ENCODE data around the gene CFAP206. TPM values are rescaled to one million over a fixed set of nuclear protein-coding genes. Genes with fewer than 3 reads are reported as not detected.
"Not testable (repeated sequence)": the region's sequence is repeated elsewhere in the genome, so short reads cannot be mapped to it uniquely, and the experiment has no call there.

CFAP206 gene
- total RNA-seq, 2 donors from 2014 or later, result 0.48 TPM; not detected in 1

DNA sequence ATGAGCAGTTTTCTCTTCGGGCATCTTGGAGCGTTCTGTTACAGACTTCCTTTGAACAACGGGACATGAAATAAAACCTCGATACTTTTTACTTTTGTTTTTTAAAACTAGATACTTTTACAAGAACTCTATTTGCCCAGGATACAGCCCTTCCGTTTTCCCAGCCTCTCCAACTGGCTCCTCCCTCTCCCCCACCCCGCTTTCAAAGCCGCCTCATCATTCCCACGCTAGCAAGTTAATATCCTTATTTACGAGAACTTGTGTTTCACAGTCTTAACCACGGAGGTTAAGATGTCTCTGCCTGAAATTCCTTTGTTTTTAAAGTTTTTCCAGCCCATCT lies 241 bp upstream of the CFAP206 start:
- intact Hi-C loops (cut with DNase I), result no loop called here
- no peak for DNase-seq (ENCODE audit: low spot score)

DNA sequence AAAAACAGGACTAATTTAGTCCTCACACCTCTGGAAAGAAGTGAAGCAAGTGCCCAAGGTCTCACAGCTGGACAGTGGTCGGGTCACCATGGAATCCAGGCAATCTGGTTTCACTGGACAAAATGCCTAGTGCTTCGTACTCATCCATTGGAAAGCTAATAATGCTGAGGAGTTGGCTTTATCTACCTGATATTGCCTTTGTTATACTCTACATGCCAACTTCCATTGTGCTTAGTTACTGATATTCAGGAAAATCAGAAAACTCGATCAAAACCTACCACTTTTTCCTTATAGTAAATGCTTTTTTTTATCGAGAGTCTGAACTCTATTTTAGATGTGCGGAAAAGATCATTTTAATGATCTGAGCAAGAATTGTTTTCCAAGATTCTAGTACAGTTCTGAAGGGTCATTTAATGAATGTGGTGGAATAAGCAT lies 966 bp downstream of the CFAP206 start:
- DNase-seq (ENCODE audit: low spot score), result no peak
- intact Hi-C loops (cut with DNase I), result no loop called here

DNA sequence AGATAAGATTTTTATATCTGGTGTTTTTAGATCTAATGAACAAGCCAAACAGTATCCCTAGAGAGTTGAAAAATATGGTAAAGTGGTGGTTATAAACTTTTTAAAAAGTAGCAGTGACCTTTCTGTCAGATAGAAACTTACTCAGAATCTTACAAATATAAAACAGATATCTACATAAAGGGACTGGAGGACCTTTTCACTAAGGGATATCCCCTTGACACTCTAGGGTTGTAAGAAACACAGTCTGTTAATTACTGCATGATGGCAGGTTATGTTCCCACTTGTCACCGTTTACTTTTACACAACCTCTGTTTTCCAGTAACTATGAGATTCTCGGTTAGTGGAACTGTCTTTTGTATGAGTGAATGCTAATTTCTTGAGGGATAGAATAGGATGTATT lies 11.5 kb downstream of the CFAP206 start:
- DNase-seq (ENCODE audit: low spot score), result no peak
- intact Hi-C loops (cut with DNase I), result no loop called here

DNA sequence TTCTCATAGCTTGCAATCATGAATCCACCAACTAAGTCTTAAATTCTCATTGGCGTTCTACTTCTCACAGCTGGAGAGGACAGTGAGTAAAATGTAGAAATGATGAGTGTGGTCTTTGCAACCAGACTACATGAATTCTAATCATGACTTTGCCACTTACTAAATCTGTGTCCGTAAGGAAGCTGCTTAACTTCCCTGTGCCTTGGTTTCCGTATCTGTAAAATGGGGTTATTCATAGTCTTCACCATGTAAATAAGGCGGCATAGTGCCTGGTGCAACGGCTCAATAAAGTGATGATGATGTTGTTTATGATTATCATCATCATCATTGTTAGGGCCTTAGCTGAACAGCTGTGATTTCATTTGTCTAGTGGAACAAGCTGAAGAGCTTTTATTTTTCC lies 12.6 kb downstream of the CFAP206 start:
- no peak for DNase-seq (ENCODE audit: low spot score)
- intact Hi-C loops (cut with DNase I), result no loop called here

DNA sequence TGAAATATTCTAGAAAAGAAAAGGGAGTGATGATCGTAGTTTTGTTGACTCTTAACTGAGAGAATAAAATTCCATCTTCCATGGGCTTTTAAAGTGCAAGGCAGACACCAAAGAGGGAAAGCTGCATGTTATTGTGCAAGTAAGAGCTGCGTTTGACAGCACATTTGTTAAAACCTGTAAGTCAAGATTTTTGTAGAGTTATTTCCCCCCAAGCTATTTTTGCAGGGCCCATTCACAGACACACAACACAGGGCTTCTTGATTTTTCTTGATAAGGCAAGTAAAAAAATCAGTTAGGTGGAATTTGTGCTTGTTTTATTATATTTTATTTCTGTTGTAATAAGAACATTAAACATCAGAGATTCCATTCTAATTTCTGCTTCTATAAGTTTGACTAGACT lies 13.8 kb downstream of the CFAP206 start:
- DNase-seq (ENCODE audit: low spot score), result no peak
- intact Hi-C loops (cut with DNase I), result no loop called here

DNA sequence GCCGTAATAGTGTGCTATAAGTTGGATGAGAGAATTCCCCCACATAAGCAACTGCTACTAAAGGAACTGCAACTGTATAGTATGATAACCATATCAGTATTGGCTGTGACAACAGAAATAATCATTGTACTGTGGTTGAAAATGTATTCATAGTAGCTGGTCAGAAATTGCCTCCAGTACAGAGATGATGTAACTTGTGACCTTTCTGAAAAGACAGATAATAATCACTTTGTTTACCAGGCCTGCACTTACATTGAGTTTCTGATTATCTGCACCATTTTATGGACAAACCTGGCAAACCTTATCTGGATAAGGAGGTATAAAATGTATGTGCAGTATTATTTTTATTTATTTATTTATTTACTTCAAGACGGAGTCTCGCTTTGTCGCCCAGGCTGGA lies 19.0 kb downstream of the CFAP206 start:
- no peak for DNase-seq (ENCODE audit: low spot score)
- intact Hi-C loops (cut with DNase I), result no loop called here

DNA sequence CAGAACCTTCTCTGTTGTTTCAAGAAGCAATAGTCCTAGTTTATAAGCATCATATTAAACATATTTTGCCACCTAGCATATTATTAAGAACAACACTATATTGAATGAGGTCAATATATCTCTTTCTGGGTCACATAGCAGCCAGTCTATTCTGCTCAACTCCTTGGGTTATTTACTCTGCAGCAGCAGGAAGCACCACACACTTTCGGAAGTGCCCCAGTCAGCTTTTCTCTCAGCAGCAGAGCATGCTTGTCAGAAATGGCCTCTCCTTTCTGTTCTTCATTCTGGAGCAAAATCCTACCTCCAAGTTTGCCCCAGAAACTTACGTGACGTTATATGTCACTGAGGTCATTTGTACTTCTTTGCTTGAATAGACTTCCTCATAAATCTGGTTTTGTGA lies 22.7 kb downstream of the CFAP206 start:
- intact Hi-C loops (cut with DNase I), result no loop called here
- no peak for DNase-seq (ENCODE audit: low spot score)

DNA sequence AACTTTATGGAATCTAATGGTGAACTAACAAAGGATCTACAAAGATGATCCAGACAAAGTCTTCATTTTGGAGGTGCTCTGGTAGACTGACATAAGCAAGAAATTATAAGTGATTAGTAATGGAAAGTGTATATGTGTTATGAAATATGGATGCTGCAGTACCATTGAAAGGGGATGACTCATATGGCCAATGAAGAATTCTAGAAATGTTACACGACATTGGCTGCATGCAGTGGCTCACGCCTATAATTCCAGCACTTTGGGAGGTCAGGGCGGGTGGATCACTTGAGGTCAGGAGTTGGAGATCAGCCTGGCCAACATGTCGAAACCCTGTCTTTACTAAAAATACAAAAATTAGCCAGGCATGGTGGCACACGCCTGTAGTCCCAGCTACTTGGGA lies 23.5 kb downstream of the CFAP206 start:
- DNase-seq (ENCODE audit: low spot score), result no peak
- intact Hi-C loops (cut with DNase I), result no loop called here

DNA sequence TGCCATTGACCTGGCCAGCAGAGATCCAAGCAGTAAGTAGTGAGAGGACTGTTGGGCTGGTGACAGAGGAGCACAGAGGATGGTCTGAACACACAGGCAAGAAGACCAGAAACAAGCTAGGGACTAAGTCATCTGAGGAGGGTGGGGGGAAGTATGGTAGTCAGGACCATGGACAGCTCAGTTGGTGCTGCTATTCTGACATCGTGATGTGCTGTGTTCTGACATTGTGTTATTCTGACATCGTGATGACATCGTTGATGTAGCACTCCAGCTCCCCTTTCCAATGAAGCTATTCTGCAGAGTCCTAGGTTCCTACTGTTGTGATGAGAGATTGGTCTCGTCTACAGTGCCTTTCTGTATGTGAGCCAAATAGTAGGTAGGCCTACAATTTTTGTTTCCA lies 28.7 kb downstream of the CFAP206 start:
- intact Hi-C loops (cut with DNase I), result no loop called here

DNA sequence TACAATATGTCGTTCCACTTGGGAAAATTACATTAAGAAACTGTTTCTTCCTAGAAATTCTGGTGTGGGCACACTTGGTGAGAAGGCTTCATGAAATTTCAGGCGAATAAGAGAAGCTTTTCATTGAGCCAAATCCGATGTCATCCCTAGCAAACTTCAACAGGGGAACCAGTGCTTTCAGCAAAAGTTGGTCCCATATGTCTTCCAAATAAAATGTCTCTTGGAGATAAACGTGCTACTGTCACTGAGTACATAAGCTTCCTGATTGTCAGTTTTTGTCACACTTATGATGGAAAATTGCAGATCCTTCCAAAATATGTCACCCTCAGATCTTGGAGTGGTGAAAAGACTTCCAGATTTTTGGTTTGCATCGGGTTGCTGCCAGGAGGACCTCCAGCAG lies 33.9 kb downstream of the CFAP206 start:
- intact Hi-C loops (cut with DNase I), result no loop called here
- no peak for DNase-seq (ENCODE audit: low spot score)

More for the DNA sequence above, 28.7 kb downstream of the CFAP206 start:
- no peak for DNase-seq (ENCODE audit: low spot score)

DNA sequence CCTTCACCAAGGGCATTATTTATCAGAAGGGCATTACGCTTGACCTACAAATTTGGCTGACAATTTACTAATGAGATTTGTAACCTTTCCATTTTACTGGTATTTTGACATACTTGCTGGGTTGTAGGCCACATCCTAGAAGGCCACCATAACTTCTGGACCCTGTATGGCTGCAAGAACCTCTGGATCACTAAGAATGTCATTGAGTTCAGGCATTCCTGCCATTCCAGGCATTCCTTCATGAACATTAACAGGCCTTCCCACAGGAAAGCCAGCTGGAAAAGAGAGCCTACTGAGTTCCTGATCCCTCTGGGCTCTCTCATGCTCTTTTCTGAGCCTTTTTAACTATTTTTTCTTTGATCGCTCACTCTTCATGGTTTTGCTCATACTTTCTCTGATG lies 36.6 kb downstream of the CFAP206 start:
- DNase-seq (ENCODE audit: low spot score), result no peak
- intact Hi-C loops (cut with DNase I), result no loop called here

DNA sequence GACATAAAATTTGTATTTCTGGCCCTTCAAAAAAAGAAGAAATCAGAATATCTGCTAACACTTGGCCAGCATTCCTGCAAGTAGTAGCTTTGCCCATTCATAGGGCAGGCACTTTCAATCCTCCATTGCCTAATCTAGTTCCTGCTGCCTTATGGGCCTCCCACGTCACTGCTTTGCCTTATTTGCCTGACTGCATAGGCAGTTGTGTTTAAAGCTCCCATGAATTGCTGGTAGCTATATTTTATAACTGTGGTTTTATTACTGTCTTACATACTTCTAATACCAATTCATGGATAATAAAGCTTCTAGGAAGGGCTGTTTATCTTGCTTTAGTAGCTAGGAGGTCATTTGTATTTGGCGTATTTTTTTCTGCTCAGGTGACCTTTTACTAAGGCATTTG lies 57.3 kb downstream of the CFAP206 start:
- DNase-seq (ENCODE audit: low spot score), result no peak
- intact Hi-C loops (cut with DNase I), result no loop called here

DNA sequence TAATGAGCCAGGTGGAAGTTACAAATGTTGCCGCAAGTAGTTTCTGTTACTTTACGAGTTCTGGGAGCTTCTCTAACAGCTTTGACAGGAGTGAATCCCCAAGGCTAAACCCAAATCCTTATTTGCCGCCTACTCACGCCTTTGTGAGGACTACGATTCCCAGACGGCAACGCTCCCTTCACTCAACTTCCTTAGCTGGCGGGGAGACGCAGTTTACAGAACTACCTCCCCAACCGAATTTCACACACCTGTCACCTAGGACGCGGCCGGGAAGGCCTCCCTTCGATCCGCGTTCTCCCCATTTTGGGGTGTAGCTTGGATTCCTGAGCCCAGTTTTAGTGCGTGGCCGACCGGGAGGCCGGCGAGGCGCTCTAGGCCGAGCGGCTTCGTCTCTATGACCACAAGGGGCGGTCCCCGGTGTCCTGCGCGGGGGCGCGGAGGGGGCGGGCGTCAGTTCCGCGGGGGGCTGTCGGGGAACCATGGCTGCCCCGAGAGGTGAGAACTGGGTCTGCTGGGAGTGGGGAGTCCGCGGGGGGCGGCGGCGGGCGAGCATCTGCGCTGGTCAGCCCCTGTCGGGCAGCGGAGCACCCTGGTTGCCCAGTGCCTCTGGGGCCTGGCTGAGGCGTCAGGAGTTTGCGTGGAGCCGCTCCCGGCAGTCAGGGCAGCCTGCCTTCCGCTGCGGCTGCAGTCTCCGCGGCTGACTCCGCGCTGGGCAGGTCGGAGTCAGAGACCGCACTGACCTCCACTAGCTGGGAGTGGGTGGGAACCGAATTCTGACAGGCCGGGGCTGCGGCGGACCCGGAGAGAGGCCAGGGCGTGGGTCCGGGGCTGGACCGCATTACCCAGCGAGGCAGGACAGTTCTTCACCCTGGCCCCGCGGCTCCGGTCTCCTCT lies 65.0 kb downstream of the CFAP206 start, which contains the start of gene SLC35A1:
Gene SLC35A1, plus strand, starts transcription at position 450 of the 894 bp plus-strand sequence. Its CDS starts 30 bp downstream, at position 480.
- peak; percentile 96 for DNase-seq (ENCODE audit: low spot score)
- intact Hi-C loops (cut with DNase I), result no loop called here

DNA sequence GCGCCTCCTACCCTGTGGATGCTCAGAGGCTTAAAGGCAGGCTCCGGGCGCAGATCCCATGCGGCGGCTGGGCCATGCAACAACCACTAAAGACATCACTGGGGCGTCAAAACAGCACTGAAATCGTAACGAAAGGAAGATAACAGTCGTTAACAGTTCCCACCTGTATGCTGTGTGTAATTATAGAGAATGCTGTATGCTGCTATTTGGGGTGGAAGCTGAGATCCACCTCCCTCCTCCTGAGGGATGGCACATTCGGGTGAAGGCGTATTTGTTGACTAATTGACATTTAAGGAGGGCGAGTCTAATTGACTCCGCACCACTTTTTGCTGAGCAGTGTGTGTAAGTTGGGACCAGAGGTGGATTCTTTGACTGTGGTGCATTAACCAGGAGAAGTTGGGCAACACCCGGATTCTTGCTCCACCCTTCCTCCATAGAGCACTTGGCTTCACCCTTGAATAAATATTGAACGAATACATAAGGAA lies 65.7 kb downstream of the CFAP206 start:
- no peak for DNase-seq (ENCODE audit: low spot score)
- intact Hi-C loops (cut with DNase I), result no loop called here

DNA sequence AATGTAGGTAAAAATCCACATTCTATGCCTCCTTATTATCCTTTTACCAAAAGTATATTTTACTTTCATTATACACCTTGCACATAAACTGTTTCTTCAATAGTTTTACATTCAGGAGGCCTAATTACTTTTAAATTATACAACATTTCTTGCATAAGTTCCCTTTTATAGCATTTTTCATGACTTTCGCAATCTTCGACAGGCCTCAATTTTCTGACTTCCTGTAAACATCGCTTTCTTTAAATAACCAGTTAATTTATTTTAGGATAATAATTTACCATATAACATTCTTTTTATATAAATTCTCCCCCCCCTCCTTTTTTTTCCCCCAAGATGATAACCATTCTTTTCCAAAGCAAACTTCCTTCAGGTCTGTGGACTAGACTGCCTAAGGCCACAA lies 74.2 kb downstream of the CFAP206 start:
- intact Hi-C loops (cut with DNase I), result no loop called here
- DNase-seq (ENCODE audit: low spot score), result no peak

DNA sequence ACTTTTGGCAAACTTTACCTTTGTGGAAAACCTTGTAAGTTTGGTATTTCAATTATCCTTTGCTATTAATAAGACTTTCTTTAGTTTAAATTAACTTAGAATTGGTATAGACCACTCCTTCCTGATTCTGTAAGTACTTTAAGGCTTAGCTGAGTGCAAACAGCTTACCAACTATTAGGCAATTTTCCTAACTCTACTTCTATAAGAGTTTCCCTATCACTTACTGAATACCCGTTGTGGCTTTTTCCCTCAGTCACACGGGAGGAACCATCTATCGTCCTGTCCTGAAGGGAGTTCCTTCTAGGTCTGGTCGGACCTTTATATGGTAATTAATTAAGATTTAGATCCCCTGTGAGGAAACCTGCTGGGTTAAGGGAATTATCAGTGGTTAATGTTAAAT lies 74.6 kb downstream of the CFAP206 start:
- no peak for DNase-seq (ENCODE audit: low spot score)
- intact Hi-C loops (cut with DNase I), result no loop called here

DNA sequence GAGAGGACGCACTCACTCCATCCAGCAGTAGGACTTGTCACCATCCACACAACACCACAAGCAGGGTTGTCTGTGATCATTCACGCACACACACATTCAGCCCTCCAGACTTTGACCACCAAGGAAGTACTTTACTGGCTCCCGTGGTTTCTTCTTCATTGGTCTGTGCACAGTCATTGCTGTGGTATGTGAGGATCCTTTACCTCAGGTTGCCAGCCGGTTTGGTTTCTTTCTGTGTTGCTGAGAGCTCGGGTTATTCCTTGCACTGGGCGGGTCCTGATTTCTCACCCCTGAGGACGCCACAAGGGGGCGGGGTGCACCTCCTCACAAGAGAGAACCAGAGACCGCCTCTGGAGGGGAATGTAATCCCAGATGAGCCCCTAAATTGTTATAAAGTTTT lies 76.2 kb downstream of the CFAP206 start:
- no peak for DNase-seq (ENCODE audit: low spot score)
- intact Hi-C loops (cut with DNase I), result no loop called here

DNA sequence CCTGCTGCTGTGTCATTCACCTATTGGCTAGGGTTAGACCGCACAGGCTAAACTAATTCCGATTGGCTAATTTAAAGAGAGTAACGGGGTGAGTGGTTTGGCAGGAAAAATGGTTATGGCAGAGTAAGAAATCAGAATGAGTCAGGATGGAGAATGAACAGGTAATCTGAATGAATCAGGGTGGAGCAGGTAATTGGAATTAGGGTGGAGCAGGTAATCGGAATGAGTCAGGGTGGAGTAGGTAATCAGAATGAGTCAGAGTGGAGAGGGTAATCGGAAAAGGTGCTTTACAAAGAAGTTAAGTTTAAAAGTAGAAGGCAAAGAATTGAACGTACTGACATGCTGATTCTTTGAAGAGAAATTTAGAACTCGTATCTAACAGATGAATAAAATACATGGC lies 76.7 kb downstream of the CFAP206 start:
- intact Hi-C loops (cut with DNase I), result no loop called here
- no peak for DNase-seq (ENCODE audit: low spot score)

DNA sequence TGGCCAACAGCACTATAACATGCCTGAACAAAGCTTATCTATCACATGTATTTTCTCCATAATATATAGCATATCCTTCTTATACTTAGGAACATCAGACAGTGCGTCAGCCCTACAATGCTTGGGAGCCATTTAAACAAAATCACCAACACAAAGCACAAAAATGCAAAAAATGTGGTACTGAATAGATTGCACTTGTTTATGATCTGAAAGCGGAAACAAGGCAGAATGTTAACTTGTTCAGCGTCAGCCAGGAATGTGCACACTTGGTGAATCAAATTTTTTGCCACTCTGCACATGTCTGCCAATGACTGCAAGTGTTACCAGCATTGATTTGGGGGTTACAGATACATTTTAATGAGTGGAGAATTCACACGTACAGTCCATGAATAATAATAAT lies 79.8 kb downstream of the CFAP206 start:
- no peak for DNase-seq (ENCODE audit: low spot score)
- intact Hi-C loops (cut with DNase I), result no loop called here

DNA sequence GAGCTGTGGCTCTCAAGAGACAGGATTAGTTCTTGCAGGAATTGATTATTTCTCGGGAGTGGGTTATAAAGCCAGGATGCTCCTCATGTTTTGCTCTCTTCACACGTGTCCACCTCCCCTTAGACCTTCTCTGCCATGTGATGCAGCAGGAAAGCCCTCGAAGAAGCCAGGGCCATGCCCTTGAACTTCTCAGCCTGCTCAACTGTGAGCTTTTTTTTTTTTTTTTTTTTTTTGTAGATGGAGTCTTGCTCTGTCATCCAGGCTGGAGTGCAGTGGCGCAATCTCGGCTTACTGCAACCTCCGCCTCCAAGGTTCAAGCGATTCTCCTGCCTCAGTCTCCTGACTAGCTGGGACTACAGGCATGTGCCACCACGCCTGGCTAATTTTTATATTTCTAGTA lies 81.6 kb downstream of the CFAP206 start:
- DNase-seq (ENCODE audit: low spot score); intact Hi-C loops (cut with DNase I): not testable (repeated sequence)

DNA sequence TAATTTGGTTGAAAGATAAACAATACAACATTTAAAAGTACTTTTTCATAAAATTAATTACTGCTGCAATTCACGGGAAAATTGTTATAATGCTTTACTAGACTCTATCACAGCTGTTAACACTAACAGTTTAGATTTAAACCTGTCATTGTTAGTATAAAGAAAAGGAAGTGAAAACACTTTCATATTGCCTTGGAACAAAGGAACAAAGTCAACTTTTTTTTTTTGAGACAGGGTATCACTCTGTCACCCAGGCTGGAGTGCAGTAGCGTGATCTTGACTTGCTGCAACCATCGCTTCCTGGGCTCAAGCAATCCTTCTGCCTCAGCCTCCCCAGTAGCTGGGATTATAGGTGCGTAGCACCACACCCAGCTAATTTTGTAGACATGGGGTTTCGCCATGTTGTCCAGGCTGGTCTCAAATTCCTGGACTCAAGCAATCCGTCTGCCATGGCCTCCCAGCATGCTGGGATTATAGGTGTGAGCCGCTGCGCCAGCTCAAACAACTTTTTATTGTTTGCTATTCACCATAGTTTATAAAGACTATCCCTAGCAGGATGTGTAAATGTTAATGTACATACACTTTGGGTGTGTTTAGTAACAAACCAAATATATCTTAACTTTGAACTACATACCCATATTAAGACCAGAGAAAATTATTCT lies 87.1 kb downstream of the CFAP206 start:
- no peak for DNase-seq (ENCODE audit: low spot score)
- intact Hi-C loops (cut with DNase I), result no loop called here

All from posterior vena cava (tissue), 2 donors.